Measurements from ENCODE around the gene PCSK4. TPM values are rescaled to one million over a fixed set of nuclear protein-coding genes. Genes with fewer than 3 reads are reported as not detected.

The PCSK4 gene
- total RNA-seq, 1 donor from 2014 or later, result 7.4 TPM

DNA sequence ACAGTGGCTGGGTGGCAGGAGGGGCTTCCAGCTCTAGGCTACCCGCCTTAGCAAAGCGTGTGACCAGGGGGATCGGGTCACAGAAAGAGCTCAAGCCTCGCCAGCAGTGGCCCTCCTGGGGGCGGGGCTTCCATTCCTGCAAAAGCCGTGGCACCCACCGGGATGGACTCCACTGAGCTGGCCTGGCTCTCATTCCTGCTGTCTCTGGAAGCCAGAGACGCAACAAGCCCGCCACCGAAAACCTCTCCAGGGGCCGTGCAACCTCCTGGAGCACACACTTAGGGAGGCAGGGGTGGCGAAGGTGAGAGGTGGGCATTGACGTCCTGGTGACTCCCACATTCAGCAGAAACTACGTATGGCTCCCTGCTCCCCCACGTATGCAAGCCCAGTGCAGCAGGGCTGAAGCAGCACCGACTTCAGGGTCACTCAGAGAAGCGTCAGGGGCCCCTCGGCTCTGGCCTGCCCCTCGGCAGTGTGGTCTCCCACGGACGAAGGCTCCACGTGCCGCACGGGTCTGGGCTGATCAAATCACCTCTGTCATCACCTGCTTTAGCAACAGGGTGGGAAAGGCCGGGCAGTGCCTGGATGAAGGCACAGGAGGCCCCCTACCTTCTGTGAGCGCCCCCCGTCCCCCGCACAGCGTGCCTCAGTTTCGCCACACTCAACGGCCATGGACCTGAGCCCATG, 14.3 kb downstream of the PCSK4 start:
- intact Hi-C loops (cut with DNase I), result no loop called here
- Histone ChIP-seq H3K36me3 (peaks cover 22% of the 10 kb centered on the region), H3K4me3 (no peak overlapping the region), H3K27me3 (ENCODE audit: low read depth) (peaks cover 27% of the 10 kb centered on the region), H3K4me1 (peaks cover 34% of the 10 kb centered on the region), H3K9me3 (no peaks in the 10 kb centered on the region), H3K27ac (no peak overlapping the region)
- TF ChIP-seq, protein P1, sequence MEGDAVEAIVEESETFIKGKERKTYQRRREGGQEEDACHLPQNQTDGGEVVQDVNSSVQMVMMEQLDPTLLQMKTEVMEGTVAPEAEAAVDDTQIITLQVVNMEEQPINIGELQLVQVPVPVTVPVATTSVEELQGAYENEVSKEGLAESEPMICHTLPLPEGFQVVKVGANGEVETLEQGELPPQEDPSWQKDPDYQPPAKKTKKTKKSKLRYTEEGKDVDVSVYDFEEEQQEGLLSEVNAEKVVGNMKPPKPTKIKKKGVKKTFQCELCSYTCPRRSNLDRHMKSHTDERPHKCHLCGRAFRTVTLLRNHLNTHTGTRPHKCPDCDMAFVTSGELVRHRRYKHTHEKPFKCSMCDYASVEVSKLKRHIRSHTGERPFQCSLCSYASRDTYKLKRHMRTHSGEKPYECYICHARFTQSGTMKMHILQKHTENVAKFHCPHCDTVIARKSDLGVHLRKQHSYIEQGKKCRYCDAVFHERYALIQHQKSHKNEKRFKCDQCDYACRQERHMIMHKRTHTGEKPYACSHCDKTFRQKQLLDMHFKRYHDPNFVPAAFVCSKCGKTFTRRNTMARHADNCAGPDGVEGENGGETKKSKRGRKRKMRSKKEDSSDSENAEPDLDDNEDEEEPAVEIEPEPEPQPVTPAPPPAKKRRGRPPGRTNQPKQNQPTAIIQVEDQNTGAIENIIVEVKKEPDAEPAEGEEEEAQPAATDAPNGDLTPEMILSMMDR (IDR thresholded peaks at IDR 0.05), result no peak
- no peak for DNase-seq
- no peak for ATAC-seq

DNA sequence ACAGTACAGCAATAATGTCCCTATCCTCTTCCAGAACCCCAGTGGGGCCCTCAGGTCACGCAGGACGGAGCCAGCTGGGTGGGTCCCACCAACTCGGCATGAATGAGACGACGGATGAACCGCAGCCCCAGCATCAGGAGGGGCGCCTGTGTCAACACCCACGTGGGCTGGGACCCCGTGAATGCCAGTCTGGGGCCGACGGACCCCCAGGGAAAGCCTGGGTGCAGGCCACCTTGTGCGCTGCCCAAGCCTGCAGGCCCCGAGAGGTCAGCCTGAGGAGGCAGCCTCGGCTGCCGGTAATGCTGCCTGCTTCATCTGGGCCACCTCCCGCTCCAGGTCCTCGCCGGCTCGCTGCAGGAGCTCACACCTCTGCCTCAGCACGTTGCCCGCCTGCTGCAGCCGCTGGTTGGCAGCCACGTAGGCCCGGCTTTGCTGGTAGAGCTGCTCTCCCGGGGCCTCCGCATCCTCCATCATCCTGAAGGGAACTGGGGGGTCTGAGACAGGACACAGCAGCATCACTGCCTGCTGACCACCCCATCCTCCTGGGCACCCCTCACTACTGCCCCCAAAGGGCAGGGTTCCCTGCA, 15.3 kb downstream of the PCSK4 start:
- TF ChIP-seq, protein P1 (IDR thresholded peaks at IDR 0.05), result no peak
- intact Hi-C loops (cut with DNase I), result no loop called here
- no peak for DNase-seq

DNA sequence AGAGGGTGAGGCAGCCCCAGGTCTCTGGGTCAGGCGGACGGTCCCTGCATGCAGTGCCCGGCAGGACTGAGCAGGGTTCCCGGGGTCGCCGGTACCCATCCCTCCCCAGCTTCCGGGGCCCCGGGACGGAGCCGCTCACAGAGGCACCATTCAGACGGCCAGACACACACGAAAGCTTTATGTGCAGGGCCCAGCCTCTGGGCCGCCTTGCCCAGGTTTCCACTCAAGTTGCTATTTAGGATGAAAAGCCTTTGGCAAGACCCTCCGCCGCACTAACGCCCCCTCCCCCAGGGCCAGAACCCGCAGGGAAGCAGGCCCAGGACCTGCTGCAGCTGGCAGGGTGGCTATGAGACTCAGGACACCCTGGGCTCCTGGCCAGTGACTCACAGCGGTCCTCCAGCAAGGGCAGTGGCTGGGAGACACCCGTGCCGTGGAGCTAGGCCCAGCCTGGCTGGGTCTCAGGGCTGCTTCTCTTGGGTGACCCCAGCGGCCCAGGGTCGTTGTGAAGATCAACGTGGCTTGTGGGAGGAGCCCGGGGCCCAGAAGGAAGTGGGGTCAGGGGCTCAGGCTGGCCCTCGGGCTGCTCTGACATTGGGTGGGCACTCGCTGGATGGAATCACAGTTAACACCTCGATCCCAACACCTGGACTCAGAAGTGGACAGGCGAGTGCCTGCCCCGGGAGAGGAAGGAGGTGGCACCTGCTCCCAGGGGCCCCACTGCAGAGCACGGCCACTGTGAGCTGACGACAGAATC, 16.0 kb downstream of the PCSK4 start:
- TF ChIP-seq, protein P1 (IDR thresholded peaks at IDR 0.05), result no peak
- Histone ChIP-seq H3K36me3 (peaks cover 22% of the 10 kb centered on the region), H3K27me3 (ENCODE audit: low read depth) (peaks cover 41% of the 10 kb centered on the region), H3K4me1 (peaks cover 44% of the 10 kb centered on the region), H3K9me3 (no peaks in the 10 kb centered on the region), H3K4me3 (no peak overlapping the region), H3K27ac (no peak overlapping the region)
- no peak for DNase-seq
- no peak for ATAC-seq
- intact Hi-C loops (cut with DNase I), result no loop called here

More for the DNA sequence above, 15.3 kb downstream of the PCSK4 start:
- Histone ChIP-seq H3K27me3 (ENCODE audit: low read depth) (peaks cover 37% of the 10 kb centered on the region), H3K27ac (no peak overlapping the region), H3K9me3 (no peaks in the 10 kb centered on the region), H3K4me1 (peaks cover 45% of the 10 kb centered on the region), H3K4me3 (no peak overlapping the region), H3K36me3 (peaks cover 22% of the 10 kb centered on the region)
- ATAC-seq, result no peak

- no peak overlapping the region for H3K27ac ChIP-seq
- H3K4me1 ChIP-seq, result peaks cover 48% of the 10 kb centered on the region
- H3K4me3 ChIP-seq, result no peak overlapping the region
- H3K9me3 ChIP-seq, result no peaks in the 10 kb centered on the region
- DNase-seq (no peak), ATAC-seq (no peak)
- H3K36me3 ChIP-seq, result peaks cover 22% of the 10 kb centered on the region
- TF ChIP-seq, protein P1 (IDR thresholded peaks at IDR 0.05), result no peak
- intact Hi-C loops (cut with DNase I), result no loop called here
- H3K27me3 ChIP-seq (ENCODE audit: low read depth), result peaks cover 47% of the 10 kb centered on the region
These were observed 16.9 kb downstream of the PCSK4 start for GRCh38 chr19:1473085-1473851.

Data from lower lobe of right lung (tissue), 2 donors.